NCI-H1092 (cell line): ENCODE measurements around the gene AHCTF1.
"Not testable (repeated sequence)": the region's sequence is repeated elsewhere in the genome, so short reads cannot be mapped to it uniquely, and the experiment has no call there.

Source experiments
- DNase-seq: peaks from one replicate; lab custom pipeline; 2025; lab: John Stamatoyannopoulos, UW

AHCTF1 gene

GRCh38 chr1:246838118-246838456, 93.7 kb downstream of the AHCTF1 start:
- DNase-seq: no peak

- no peak for DNase-seq
Observed at GRCh38 chr1:246837418-246838117, 94.2 kb downstream of the AHCTF1 start.

GRCh38 chr1:246836209-246836966, 95.4 kb downstream of the AHCTF1 start:
- DNase-seq: no peak

- no peak for DNase-seq
Observed at GRCh38 chr1:246831543-246831942, 100.2 kb downstream of the AHCTF1 start.

- DNase-seq: no peak
Observed at GRCh38 chr1:246828818-246829217, 102.9 kb downstream of the AHCTF1 start.

GRCh38 chr1:246827396-246827795, 104.4 kb downstream of the AHCTF1 start:
- no peak for DNase-seq

- DNase-seq: no peak
Observed at GRCh38 chr1:246825557-246826175, 106.1 kb downstream of the AHCTF1 start.

- no peak for DNase-seq
Observed at GRCh38 chr1:246824541-246824940, 107.2 kb downstream of the AHCTF1 start.

GRCh38 chr1:246822154-246822553, 109.6 kb downstream of the AHCTF1 start:
- DNase-seq: not testable (repeated sequence)

- no peak for DNase-seq
Observed at GRCh38 chr1:246820666-246821065, 111.1 kb downstream of the AHCTF1 start.

- not testable (repeated sequence) for DNase-seq
Observed at GRCh38 chr1:246817778-246818177, 114.0 kb downstream of the AHCTF1 start.

- DNase-seq: no peak
Observed at GRCh38 chr1:246815693-246816270, 116.0 kb downstream of the AHCTF1 start.

- DNase-seq: no peak
Observed at GRCh38 chr1:246814890-246815289, 116.9 kb downstream of the AHCTF1 start.

GRCh38 chr1:246813325-246813724, 118.4 kb downstream of the AHCTF1 start:
- not testable (repeated sequence) for DNase-seq

GRCh38 chr1:246811985-246812384, 119.8 kb downstream of the AHCTF1 start:
- DNase-seq: no peak

GRCh38 chr1:246809473-246809872, 122.3 kb downstream of the AHCTF1 start:
- no peak for DNase-seq

GRCh38 chr1:246805135-246805716, 126.5 kb downstream of the AHCTF1 start:
- DNase-seq: no peak

GRCh38 chr1:246803883-246804282, 127.9 kb downstream of the AHCTF1 start:
- no peak for DNase-seq

GRCh38 chr1:246803373-246803772, 128.4 kb downstream of the AHCTF1 start:
- DNase-seq: no peak

- DNase-seq: no peak
Observed at GRCh38 chr1:246801241-246802020, 130.3 kb downstream of the AHCTF1 start.

GRCh38 chr1:246800756-246801155, 131.0 kb downstream of the AHCTF1 start:
- no peak for DNase-seq

- no peak for DNase-seq
Observed at GRCh38 chr1:246800356-246800755, 131.4 kb downstream of the AHCTF1 start.
